Measurements from ENCODE around the gene IFNK. TPM values are rescaled to one million over a fixed set of nuclear protein-coding genes. Genes with fewer than 3 reads are reported as not detected.

The IFNK gene
- total RNA-seq = not detected in 2 replicates

GRCh38 chr9:27524236-27524635, at the start of gene IFNK:
IFNK (plus strand) TSS chr9:27524290; CDS start chr9:27524337, 47 bp downstream.

GRCh38 chr9:27529316-27530278, 5.5 kb downstream of the IFNK start, which contains the start of gene MOB3B:
MOB3B (minus strand) TSS chr9:27529814; CDS start chr9:27455550, 74,264 bp downstream.

GRCh38 chr9:27572918-27573633, 49.0 kb downstream of the IFNK start, which contains the start of gene C9orf72:
C9orf72 (minus strand) TSS chr9:27573481; CDS start chr9:27567120, 6,361 bp downstream.

Other genes with a start within 250 kb of the IFNK start
- gene EQTN, start 227.1 kb upstream of the IFNK start, total RNA-seq = not detected in 2 replicates
- 0.14 and 0.18 TPM in 2 replicates for gene MOB3B, start 5.5 kb downstream of the IFNK start, total RNA-seq
- 5.6 and 5.7 TPM in 2 replicates for gene C9orf72, start 49.2 kb downstream of the IFNK start, total RNA-seq

Measured in smooth muscle cell of bladder (primary cell).